H9 (cell line): ENCODE measurements around the gene MAP4K1. TPM values are rescaled to one million over a fixed set of nuclear protein-coding genes. Genes with fewer than 3 reads are reported as not detected.
A peak's percentile ranks its signal among the peaks of the same experiment; 100 is the strongest.

ENCODE experiments used
- DNase-seq: peaks from one replicate; pipeline ENCODE4 v3.0.0-alpha.2; 2017
- H2AFZ ChIP-seq: one replicate; pipeline ENCODE4 v1.6.1; 2013; ENCODE audit warnings: mild to moderate bottlenecking, low read length, control low read depth, moderate library complexity
- H2AK5ac ChIP-seq: 2 replicates; pipeline ENCODE4 v1.6.1; 2013; ENCODE audit warnings: low read length, control low read depth, mixed read lengths; ENCODE audit not compliant: insufficient read length
- H2BK120ac ChIP-seq: one replicate; pipeline ENCODE4 v1.6.1; 2013; ENCODE audit warnings: low read depth, mild to moderate bottlenecking, low read length, control low read depth, inconsistent platforms; ENCODE audit not compliant: poor library complexity, severe bottlenecking
- H2BK12ac ChIP-seq: 2 replicates; pipeline ENCODE4 v1.6.1; 2013; ENCODE audit warnings: low read length, control low read depth, mixed read lengths, low read depth; ENCODE audit not compliant: insufficient read length
- H2BK15ac ChIP-seq: 2 replicates; pipeline ENCODE4 v1.6.1; 2013; ENCODE audit warnings: low read depth, low read length, control low read depth
- H2BK20ac ChIP-seq: one replicate; pipeline ENCODE4 v1.6.1; 2013; ENCODE audit warnings: low read depth, mild to moderate bottlenecking, low read length, control low read depth, inconsistent platforms; ENCODE audit not compliant: poor library complexity, severe bottlenecking
- H2BK5ac ChIP-seq: 2 replicates; pipeline ENCODE4 v1.6.1; 2013; ENCODE audit warnings: low read length, control low read depth, mixed read lengths; ENCODE audit not compliant: insufficient read length
- H3K14ac ChIP-seq: 2 replicates; pipeline ENCODE4 v1.6.1; 2013; ENCODE audit warnings: low read length, control low read depth; ENCODE audit not compliant: insufficient read depth
- H3K18ac ChIP-seq: 2 replicates; pipeline ENCODE4 v1.6.1; 2013; ENCODE audit warnings: low read depth, mild to moderate bottlenecking, mixed read lengths, low read length, control low read depth; ENCODE audit not compliant: insufficient read length
- H3K23ac ChIP-seq: 2 replicates; pipeline ENCODE4 v1.6.1; 2013; ENCODE audit warnings: low read length, control low read depth, mixed read lengths, low read depth; ENCODE audit not compliant: insufficient read length
- H3K23me2 ChIP-seq: 2 replicates; pipeline ENCODE4 v1.6.1; 2013; ENCODE audit warnings: low read depth, mild to moderate bottlenecking, mixed read lengths, low read length, control low read depth; ENCODE audit not compliant: insufficient read length, poor library complexity, severe bottlenecking
- H3K27ac ChIP-seq: 2 replicates; pipeline ENCODE4 v1.5.1; 2013; ENCODE audit warnings: low read length, control low read depth, mixed read lengths, low read depth; ENCODE audit not compliant: insufficient read length
- H3K27me3 ChIP-seq: 2 replicates; pipeline ENCODE4 v1.6.1; 2013; ENCODE audit warnings: low read length, control low read depth, inconsistent platforms; ENCODE audit not compliant: insufficient read depth
- H3K4ac ChIP-seq: 2 replicates; pipeline ENCODE4 v1.6.1; 2013; ENCODE audit warnings: low read depth, mild to moderate bottlenecking, control low read depth, inconsistent platforms, low read length, moderate library complexity
- H3K4me1 ChIP-seq: 2 replicates; pipeline ENCODE4 v1.6.1; 2013; ENCODE audit warnings: low read length, control low read depth, inconsistent platforms; ENCODE audit not compliant: insufficient read depth
- H3K4me2 ChIP-seq: 2 replicates; pipeline ENCODE4 v1.6.1; 2013; ENCODE audit warnings: low read length, control low read depth, mixed read lengths; ENCODE audit not compliant: insufficient read length, insufficient read depth
- H3K56ac ChIP-seq: 2 replicates; pipeline ENCODE4 v1.6.1; 2013; ENCODE audit warnings: low read depth, mild to moderate bottlenecking, mixed read lengths, low read length, control low read depth; ENCODE audit not compliant: insufficient read length
- H3K79me1 ChIP-seq: 2 replicates; pipeline ENCODE4 v1.6.1; 2013; ENCODE audit warnings: low read depth, mild to moderate bottlenecking, moderate library complexity, low read length, control low read depth, inconsistent platforms; ENCODE audit not compliant: insufficient read depth, poor library complexity, severe bottlenecking
- H3K79me2 ChIP-seq: 2 replicates; pipeline ENCODE4 v1.6.1; 2013; ENCODE audit warnings: low read length, control low read depth, inconsistent platforms; ENCODE audit not compliant: insufficient read depth
- H3K9ac ChIP-seq: 2 replicates; pipeline ENCODE4 v1.6.1; 2013; ENCODE audit warnings: low read length, control low read depth, mixed read lengths; ENCODE audit not compliant: insufficient read length; ENCODE audit errors: extremely low read depth
- H3K9me3 ChIP-seq: one replicate; pipeline ENCODE4 v1.6.1; 2013; ENCODE audit warnings: low read depth, low read length, inconsistent platforms; ENCODE audit not compliant: control insufficient read depth
- H3T11ph ChIP-seq: one replicate; pipeline ENCODE4 v1.6.1; 2013; ENCODE audit warnings: mild to moderate bottlenecking, low read length, control low read depth, inconsistent platforms
- H4K20me1 ChIP-seq: one replicate; pipeline ENCODE4 v1.6.1; 2013; ENCODE audit not compliant: control insufficient read depth, insufficient read length, insufficient read depth
- H4K5ac ChIP-seq: 2 replicates; pipeline ENCODE4 v1.6.1; 2013; ENCODE audit warnings: low read depth, mild to moderate bottlenecking, mixed read lengths, low read length, control low read depth; ENCODE audit not compliant: insufficient read length
- H4K8ac ChIP-seq: replicated peaks from 2 replicates; pipeline ENCODE4 v1.6.1; 2013; ENCODE audit warnings: low read length, control low read depth, mixed read lengths, low read depth; ENCODE audit not compliant: insufficient read length
- H4K91ac ChIP-seq: 2 replicates; pipeline ENCODE4 v1.6.1; 2013; ENCODE audit warnings: low read depth, mild to moderate bottlenecking, moderate library complexity, mixed read lengths, low read length, control low read depth; ENCODE audit not compliant: insufficient read length
- H3K27ac Mint-ChIP-seq, 3 experiments: 2 replicates in 2 of 3; 3 replicates in 1 of 3; pipeline ENCODE4 v1.8.0; 2020 to 2021; ENCODE audit warnings: mixed read lengths in 3 of 3, mild to moderate bottlenecking in 1 of 3, moderate library complexity in 1 of 3
- H3K27me3 Mint-ChIP-seq: 2 replicates; pipeline ENCODE4 v1.8.0; 2021; ENCODE audit warnings: low read depth, mild to moderate bottlenecking, moderate library complexity, mixed read lengths
- H3K36me3 Mint-ChIP-seq, 3 experiments: 2 replicates in 2 of 3; 3 replicates in 1 of 3; pipeline ENCODE4 v1.8.0; 2020 to 2021; ENCODE audit warnings: low read depth in 3 of 3, mixed read lengths in 3 of 3; ENCODE audit not compliant: insufficient read depth in 1 of 3
- H3K4me1 Mint-ChIP-seq, 2 experiments: 2 replicates each; pipeline ENCODE4 v1.8.0; 2020; ENCODE audit warnings: mixed read lengths in 2 of 2
- H3K4me3 Mint-ChIP-seq, 2 experiments: 2 replicates in 1 of 2; 3 replicates in 1 of 2; pipeline ENCODE4 v1.8.0; 2020 to 2021; ENCODE audit warnings: mild to moderate bottlenecking in 2 of 2, mixed read lengths in 2 of 2, moderate library complexity in 1 of 2
- H3K9me3 Mint-ChIP-seq, 2 experiments: 2 replicates in 1 of 2; 3 replicates in 1 of 2; pipeline ENCODE4 v1.8.0; 2020; ENCODE audit warnings: mild to moderate bottlenecking in 2 of 2, mixed read lengths in 2 of 2, moderate library complexity in 1 of 2
- CTCF ChIP-seq: fragments of 200-600 bp; sonication (generic); conservative IDR thresholded peaks from 3 replicates; pipeline ENCODE4 v1.8.0; 2021; ENCODE audit warnings: antibody characterized with exemption, mild to moderate bottlenecking
- WGBS: extraction: QIAGEN DNeasy Blood & Tissue Kit; methylation state at CpG from one replicate; pipeline ENCODE4 v1.1.7; 2013; ENCODE audit warnings: missing lambda C conversion rate, low lambda C conversion rate, mixed read lengths; ENCODE audit not compliant: insufficient read length; ENCODE audit errors: extremely low coverage; 5-methylcytosine and 5-hydroxymethylcytosine counted together
- total RNA-seq: library from RNA; stranded (reverse); gene quantifications from 2 replicates; pipeline ENCODE4 v1.2.1, GENCODE V29; 2021

MAP4K1 gene
- total RNA-seq, 1 experiment from 2014 or later: 31.1 TPM

- Histone ChIP-seq H4K91ac (no peak overlapping the region), H3K4ac (no peak overlapping the region), H3K4me2 (no peak overlapping the region), H3K23ac (no peak overlapping the region), H3K9ac (no peak overlapping the region), H3K23me2 (no peaks in the 10 kb centered on the region), H2BK15ac (no peak overlapping the region), H3T11ph (no peak overlapping the region), H3K27me3 (no peaks in the 10 kb centered on the region), H4K20me1 (peaks cover 2% of the 10 kb centered on the region), H3K79me2 (no peaks in the 10 kb centered on the region), H3K27ac (no peak overlapping the region), H2AFZ (no peak overlapping the region), H2BK20ac (no peak overlapping the region), H4K8ac (no peak overlapping the region), H3K18ac (no peak overlapping the region), H3K9me3 (no peaks in the 10 kb centered on the region), H4K5ac (no peak overlapping the region), H3K4me1 (no peaks in the 10 kb centered on the region), H3K79me1 (no peaks in the 10 kb centered on the region), H2BK12ac (no peak overlapping the region), H2AK5ac (no peak overlapping the region), H3K56ac (no peak overlapping the region), H2BK5ac (no peak overlapping the region), H3K14ac (no peak overlapping the region), H2BK120ac (no peak overlapping the region)
- no peaks in the 10 kb centered on the region for H3K4me1 Mint-ChIP-seq
- H3K36me3 Mint-ChIP-seq: peaks cover 16 to 24% (median 21%) of the 10 kb centered on the region in 3 experiments
- no CpG with 5 or more reads among the region's 6 CpGs for WGBS
- no peak for TF ChIP-seq CTCF
- peak overlapping the region in 1 of 3 experiments; percentile 63; a peak in 2 of 7 replicates for H3K27ac Mint-ChIP-seq
- peaks cover 2% of the 10 kb centered on the region; the same call in 1 of the 2 replicates for H3K27me3 Mint-ChIP-seq
- DNase-seq: no peak
- H3K4me3 Mint-ChIP-seq: no peak overlapping the region
- no peaks in the 10 kb centered on the region for H3K9me3 Mint-ChIP-seq
These were observed 55.7 kb downstream of the MAP4K1 start for GRCh38 chr19:38562096-38562495.
